Measurements from ENCODE around the gene CASP5.

DNA sequence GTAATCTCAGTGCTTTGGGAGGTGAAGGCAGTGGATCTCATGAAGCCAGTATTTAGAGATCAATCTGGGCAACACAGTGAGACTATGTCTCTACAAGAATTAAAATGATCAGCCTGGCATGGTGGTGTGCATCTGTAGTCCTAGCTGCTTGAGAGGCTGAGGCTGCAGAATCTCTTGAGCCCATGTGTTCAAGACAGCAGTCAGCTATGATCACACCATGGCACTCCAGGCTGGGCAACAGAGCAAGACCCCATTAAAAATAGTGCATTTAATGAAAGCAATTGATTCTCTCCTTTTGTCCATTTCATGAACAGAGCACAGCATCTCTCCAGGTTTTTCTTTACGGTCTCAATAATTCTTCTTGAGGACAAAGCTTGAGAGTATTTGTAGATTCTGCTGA is 33.5 kb upstream of the CASP5 start:
- TF ChIP-seq, protein P1, sequence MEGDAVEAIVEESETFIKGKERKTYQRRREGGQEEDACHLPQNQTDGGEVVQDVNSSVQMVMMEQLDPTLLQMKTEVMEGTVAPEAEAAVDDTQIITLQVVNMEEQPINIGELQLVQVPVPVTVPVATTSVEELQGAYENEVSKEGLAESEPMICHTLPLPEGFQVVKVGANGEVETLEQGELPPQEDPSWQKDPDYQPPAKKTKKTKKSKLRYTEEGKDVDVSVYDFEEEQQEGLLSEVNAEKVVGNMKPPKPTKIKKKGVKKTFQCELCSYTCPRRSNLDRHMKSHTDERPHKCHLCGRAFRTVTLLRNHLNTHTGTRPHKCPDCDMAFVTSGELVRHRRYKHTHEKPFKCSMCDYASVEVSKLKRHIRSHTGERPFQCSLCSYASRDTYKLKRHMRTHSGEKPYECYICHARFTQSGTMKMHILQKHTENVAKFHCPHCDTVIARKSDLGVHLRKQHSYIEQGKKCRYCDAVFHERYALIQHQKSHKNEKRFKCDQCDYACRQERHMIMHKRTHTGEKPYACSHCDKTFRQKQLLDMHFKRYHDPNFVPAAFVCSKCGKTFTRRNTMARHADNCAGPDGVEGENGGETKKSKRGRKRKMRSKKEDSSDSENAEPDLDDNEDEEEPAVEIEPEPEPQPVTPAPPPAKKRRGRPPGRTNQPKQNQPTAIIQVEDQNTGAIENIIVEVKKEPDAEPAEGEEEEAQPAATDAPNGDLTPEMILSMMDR (conservative IDR thresholded peaks at IDR 0.05 in 1 of 2, IDR thresholded peaks at IDR 0.05 in 1 of 2; ENCODE audit: extremely low read depth in 1 of 2, insufficient read depth in 1 of 2, low read depth in 1 of 2, low read length in 2 of 2), result no peak
- TF ChIP-seq EZH2 (IDR thresholded peaks at IDR 0.05; ENCODE audit: borderline replicate concordance, low read length), result no peak

All from mammary epithelial cell (primary cell).